A673 (cell line): ENCODE measurements around the gene PDGFB.

Experiments used
- CTCF ChIP-seq: fragments of 300-800, 200-600 bp; sonication (generic); conservative IDR thresholded peaks from 2 replicates; pipeline ENCODE4 v1.5.1; 2017; ENCODE audit warnings: low read depth, mild to moderate bottlenecking, antibody characterized with exemption, low read length, moderate library complexity, mixed read lengths
- EZH2 ChIP-seq: fragments of 200-600 bp; sonication (generic); IDR thresholded peaks from 2 replicates; pipeline ENCODE4 v1.6.1; 2017; ENCODE audit warnings: borderline replicate concordance, low read depth, mild to moderate bottlenecking, mixed read lengths, antibody characterized with exemption, low read length; ENCODE audit not compliant: poor library complexity, severe bottlenecking

GRCh38 chr22:39256186-39256552, 11.4 kb upstream of the PDGFB start:
- TF ChIP-seq CTCF, result no peak
- no peak for TF ChIP-seq EZH2
